ENCODE results near the gene NELL2.

The NELL2 gene

DNA sequence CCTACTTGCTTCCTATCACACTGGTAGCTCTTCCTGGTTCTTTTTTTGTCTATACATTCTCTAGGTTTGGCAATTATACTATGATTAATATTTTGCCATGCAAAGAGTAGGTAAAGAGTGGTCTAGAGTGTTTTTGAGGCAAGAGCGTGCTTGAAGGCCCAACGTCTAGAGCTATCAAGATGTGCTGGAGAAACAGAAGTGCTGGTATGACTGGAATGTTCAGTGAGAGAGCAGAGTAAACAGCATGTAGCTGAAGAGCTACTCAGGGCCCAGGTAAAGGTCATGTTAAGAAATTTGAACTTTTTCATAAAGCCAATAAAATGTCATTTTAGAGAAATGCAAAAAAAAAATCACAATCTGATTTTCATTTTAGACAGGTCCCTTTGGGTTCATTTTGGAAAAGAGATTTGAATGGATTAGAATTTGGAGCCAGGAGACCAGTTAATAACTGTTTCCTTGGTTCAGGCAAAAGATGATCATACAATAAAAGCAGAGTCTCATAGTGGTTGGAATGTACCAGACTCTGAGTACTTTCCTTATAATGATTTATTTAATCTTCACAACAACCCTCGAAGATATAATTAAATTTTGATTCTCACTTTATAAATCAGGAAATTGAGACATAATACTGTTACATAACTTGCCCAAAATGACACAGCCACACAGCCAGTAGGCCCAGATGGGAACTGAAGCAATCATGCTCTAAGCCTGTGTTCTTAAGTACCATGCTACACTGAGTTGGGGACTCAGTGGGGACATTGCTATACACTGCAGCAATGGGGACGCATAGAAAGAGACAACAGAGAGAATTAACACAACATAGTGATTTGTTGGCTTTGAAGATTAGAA is 350.1 kb downstream of the NELL2 start:
- no peak for DNase-seq

DNA sequence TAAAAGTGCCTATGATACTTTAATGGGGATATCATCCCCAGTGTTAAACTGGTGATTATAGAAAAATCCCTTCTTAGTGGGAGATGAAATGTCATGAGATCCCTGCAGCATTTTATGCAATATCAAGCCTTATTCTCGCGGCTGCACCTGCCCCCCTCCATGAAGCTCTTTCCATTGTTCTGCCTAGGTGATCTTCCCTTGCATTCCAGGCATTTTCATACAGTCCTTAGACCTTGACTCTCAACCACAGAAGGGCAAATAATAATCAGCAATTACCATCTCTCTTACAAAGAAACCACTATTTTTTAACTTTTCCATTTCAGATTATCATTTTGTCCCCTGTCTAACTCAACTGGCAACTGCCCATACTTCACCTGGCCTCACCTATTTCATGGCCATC is 352.3 kb downstream of the NELL2 start:
- no peak for DNase-seq

DNA sequence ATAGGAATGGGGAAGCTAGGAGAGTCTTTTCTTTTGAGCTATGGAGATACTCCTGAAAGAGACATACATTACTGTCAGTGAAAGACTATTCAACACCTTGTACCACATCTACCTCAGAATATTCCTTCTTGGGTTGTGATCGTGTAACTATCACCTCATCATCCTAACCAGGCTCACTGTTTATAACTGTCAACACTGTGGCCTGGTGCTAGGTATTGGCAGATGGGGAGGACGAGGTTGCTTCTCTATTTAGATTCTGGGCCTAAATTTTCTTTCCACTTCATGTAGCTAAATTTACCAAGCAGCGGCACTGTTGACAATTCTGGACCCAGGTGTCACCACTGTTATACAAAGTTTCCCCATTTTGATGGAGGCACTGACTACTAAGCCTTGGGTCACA is 354.4 kb downstream of the NELL2 start:
- DNase-seq, result no peak

DNA sequence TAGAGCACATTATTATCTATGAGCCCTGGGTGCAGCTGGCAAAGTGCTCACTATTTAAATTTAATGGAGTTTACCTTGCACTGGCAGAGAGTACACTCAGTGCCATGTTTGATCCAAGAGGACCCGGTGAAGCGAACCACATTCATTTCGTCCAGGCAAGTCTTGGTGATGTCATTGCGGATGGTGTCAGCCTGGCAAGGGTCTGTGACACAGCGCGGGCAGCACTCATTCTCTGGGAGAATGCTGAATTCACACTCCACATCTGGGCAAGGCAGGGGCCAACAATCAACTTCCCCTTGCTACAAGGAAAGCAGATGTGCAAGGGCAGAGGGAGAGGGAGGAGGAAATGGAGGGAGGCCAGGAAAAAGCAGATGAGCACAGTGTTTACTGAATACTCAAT is 356.2 kb downstream of the NELL2 start:
- DNase-seq, result no peak

DNA sequence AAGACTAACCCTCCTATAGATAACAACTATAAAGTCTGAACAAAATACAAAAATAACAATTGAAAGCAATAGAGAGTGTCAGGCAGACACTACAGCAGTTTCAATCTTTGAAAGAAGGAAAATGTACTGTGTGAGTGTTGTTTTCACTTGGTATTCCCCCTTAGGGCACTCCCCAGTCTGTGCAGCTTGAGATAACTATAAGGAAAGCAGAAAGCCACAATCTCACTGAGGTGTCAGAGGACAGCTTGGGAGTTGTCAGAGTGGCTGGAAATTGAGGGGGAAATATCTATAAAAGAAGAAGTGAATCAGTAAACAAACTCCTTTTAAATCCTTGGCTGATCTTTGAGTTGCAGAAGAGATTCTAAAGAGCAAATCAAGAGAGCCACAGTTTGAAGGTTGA is 364.8 kb downstream of the NELL2 start:
- DNase-seq, result no peak

DNA sequence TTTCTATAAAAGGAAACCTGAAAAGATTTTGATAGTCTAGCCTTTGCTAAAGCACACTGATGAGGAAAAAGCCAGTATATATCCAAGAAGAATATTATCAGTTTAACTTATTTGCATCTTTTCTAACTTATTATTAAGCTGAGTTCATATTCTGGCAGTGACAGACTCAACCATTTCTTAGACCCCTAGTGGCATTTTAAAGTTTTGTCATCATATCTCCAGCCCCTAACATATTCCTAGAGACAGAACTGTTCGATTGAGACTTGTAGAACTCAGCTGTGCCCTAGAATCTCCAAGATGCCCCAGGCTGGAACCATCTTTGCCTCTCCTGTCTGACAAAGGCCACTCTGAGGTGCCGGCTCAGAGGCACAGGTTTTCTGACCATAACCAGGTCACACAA is 365.6 kb downstream of the NELL2 start:
- DNase-seq, result no peak

DNA sequence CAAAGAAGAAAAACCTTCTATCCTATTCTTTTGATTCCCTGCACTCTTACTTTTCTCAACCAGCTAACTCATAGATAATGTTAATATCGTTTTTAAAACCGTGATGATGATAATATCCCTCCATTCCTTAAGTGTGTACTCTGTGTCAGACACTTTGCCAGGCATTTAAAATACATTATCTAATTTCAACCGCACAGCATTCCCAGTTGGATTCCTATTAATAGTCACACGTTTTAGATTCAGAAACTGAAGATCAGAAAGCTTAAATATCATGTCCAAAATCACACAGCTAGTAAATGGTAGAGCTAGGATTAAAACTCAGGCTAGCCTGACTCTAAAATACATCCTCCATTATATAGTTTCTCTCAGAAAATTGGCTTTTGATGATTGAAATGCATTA is 366.0 kb downstream of the NELL2 start:
- no peak for DNase-seq

DNA sequence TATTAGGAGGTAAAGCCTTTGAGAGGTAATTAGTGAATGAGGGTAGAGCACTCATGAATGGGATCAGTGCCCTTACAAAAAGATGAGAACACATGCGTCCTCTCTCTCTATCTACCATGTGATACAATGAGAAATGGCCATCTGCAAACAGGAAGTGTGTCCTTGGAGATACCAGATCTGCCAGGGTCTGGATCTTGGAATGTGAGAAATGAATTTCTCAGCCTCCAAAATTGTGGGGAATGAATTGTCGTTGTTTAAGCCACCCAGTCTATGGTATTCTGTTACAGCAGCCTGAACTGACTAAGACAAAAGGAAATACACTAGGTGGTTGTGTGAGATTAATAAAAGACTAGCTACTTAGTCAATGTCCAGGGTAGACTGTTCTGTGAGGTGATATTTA is 366.6 kb downstream of the NELL2 start:
- DNase-seq, result no peak

DNA sequence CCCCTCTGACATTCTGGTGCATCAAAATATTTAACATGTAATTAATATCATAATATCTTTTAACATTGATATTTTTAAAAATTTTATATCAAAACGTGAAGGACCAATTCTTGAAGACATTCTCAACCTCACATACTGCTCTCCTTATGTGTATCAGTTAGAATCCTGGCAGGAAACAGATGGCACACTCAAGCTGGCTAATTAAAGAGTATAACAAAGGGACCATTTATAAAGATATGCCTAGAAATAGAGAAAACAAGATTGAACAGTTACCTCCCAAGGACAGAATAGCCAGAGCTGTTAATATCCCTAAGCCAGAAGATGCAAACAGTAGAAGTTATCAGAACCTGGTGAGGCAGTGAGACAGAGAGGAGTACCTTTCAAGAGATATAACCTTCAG is 368.7 kb downstream of the NELL2 start:
- no peak for DNase-seq

DNA sequence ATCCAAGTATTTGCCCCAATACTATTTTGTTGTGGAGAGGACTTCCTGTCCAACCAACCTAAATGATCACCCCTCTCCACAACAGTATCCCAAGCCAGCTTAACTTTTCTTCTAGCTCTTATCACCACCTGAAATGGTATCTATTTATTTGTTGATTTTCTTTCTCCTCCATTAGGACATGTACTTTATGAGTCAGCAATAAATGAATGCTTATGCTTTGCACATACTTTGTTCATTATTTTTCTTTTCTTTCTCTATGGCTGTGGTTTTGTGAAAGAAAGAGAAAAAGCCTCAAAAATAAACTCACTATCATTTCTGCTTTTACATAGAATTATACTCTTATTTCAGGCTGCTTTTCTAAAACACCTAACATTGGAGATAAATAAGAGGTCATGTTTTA is 371.3 kb downstream of the NELL2 start:
- DNase-seq, result no peak

DNA sequence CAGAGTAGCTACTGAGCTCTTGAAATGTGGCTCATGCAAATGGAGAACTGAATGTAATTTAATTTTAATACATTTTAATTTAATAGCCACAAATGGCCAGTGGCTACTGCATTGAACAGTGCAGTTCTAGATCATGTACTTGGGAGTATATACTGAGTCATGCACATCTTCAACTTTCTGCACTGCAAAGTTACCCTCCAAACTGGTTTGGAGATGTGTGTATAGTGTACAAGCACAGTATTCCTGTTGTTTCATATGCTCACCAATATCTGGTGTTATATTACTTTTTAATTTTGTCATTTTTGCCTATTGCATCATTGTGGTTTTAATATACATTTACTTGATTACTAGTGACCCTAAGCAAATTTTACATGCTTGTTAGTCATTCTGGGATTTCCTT is 372.8 kb downstream of the NELL2 start:
- DNase-seq, result no peak

DNA sequence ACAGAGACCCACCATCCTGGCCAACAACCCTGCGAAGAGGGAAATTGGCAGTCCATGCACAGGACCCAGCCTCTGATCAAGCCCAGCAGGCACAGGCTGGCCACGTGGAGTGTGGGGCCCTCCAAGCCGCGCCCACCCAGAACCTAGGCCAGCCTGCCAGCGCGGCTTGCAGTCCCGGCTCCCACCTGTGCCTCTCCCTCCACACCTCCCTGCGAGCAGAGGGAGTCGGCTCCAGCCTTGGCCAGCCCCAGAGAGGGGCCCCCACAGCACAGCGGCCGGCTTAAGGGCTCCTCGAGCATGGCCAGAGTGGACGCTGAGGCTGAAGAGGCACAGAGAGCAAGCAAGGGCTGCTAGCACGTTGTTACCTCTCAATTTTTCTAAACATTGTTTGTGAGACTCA is 373.4 kb downstream of the NELL2 start:
- no peak for DNase-seq

DNA sequence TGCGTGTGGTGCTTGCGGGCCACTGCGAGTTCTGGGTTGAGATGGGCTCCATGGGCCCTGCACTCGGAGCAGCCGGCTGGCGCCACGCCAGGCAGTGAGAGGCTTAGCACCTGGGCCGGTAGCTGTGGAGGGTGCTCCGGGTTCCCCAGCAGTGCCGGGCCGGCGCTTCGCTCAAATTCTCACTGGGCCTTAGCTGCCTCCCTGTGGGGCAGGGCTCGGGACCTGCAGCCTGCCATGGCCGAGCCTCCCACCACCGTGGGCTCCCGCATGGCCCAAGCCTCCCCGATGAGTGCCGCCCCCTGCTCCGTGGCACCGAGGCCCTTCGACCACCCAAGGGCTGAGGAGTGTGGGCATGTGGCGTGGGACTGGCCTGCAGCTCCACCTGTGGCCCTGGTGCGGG is 375.7 kb downstream of the NELL2 start:
- no peak for DNase-seq

DNA sequence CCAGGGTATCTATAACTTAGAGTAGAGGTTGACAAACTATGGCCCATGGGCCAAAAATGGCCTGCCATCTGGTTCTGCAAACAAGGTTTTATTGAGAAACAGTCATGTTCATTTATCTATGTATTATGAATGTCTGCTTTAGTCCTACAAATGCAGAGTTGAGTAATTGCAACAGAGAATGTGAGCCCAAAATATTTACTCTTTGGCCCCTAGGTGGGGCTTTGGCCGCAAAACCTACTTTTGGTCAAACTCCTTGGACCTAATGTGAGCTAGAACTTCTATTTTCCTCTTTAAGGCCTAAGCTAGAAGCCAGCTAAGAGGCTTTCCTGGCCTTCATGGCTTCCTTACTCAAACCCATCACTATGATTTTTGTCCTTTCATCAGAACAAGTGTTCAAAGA is 379.1 kb downstream of the NELL2 start:
- DNase-seq, result no peak

DNA sequence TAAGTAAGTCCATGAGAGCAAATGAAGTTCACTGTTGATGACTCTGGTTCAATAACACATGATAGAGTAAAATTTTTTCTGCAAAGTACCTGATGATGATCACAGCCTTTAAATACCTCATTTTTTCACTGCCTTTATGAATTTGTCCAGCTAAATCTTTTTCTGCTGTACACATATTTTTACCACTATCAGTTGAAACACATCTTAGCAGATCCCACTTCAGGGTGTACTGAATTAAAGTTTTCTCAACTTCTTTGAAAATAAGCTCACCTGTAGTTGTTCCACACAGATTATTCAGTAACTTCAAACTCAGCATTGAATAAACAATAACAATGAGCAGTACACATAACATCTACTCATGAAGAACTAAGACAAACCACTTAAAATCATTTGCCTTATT is 385.9 kb downstream of the NELL2 start:
- DNase-seq, result no peak

DNA sequence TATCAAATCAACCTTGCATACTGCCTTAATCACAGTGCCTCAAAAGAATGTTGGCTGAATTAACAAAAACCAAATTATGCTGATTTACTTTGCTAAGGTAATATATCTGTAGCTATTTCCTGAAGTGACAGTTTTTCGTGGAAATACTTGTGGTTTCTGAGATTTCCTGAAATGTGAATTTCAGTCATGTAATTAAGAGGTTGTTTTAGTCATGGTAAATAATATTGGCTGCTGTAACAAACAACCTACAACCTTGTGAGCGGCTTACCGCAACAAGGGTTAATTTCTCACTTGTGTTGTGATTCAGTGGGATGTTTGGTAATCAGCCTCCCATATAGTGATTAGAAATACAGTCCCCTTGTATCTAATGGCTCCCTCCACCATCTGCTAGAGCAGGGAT is 387.9 kb downstream of the NELL2 start:
- DNase-seq, result no peak

DNA sequence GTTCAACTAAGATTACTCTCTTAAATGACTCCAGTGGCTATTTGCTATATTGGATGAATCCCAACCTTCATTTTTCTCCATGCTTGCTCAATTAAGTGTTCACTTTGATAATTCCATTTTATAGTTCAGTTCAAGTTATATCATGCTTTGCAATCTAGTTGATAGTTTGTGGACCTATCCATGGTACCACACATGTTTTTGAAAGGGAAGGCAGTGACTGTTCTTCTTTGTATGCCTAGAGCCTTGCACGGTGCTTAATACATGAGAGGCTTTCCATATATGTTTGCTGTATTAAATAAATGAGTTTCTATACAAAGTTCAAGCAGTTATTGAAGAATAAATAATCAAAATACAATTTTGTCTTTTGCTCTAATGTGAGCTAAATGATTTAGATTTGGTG is 391.3 kb downstream of the NELL2 start:
- DNase-seq, result no peak

DNA sequence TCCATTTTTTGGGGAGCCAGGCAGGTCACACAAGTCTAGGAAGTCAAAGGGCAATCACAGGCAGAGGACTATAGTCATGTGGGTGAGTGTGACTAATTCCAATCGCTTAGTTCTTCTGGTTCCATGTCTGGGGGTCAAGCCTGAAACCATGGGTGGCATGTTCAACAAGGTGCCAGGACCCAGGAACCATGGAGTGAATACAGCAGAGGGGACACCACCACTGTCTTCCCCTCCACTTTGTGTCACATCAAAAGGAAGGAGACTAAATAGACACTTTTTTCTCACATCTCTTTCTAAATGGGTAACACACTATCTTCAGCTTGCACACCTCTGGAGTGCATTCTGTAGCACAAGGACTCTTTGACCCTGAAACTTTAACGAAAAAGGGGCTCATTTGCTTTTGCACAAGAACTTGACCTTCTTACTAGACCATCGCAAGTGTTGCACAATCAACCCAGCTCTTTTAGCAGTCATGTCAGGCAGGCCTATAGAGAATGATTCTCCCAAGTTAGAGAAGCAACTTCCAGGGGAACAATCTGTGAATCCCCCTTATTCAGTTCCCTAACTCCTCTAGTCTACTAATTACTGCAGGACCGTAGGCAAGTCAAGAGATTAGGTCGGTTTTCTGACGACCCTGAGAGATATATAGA is 398.7 kb downstream of the NELL2 start:
- no peak for DNase-seq

DNA sequence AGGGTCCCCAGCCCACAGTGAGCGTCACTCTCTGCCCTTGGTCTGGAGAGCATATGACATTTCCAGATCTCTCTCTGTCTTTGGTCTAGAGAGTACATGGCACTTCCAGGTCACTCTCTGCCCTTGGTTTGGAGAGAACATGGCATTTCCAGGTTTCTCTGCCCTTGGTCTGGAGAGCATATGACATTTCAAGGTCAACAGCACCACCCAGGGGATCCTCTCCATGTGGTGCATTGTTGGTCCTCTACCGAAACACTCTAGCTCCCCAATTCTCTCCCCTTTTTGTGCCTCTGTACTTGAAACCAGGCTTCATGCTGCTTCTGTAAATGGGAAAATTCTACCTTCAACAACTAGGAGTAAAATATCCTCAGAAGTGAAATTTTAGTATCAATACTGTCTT is 399.4 kb downstream of the NELL2 start:
- DNase-seq, result no peak

DNA sequence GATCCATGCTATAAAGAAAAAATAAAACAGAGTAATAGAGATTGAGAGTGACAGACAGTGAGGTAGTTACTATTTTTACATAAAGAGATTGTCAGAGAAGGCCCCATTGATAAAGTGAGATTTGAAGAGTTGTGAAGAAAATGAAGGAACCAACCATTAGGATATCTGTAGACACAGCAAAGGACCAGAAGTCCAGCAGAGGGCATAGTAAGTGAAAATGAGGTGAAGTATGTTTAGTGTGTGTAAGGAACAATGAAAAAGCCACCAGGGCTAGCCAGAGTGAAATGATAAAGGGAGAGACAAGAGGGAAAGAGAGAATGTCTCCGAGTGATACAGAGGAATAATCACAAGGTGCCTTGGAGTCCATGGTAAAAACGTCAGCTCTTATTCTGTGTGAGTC is 411.0 kb downstream of the NELL2 start:
- DNase-seq, result no peak

DNA sequence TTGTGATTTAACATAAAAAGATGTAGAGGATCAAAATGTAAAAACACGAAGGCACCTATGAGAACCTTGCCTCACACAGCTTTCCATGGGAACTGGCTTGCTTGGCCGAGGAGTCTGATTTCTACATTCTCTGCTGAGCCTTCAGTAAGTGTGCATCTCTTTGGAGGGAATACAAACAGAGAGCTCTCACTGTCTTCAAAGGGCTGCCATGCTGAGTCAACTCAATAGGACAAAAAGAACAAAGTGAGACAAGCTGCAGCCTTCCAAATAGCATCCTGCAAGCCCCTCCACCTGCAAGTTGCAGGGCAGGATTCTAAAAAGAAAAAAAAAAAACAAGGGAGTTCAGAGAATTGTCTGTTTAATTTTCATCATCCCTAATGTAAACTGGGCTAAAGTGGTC is 411.9 kb downstream of the NELL2 start:
- no peak for DNase-seq

DNA sequence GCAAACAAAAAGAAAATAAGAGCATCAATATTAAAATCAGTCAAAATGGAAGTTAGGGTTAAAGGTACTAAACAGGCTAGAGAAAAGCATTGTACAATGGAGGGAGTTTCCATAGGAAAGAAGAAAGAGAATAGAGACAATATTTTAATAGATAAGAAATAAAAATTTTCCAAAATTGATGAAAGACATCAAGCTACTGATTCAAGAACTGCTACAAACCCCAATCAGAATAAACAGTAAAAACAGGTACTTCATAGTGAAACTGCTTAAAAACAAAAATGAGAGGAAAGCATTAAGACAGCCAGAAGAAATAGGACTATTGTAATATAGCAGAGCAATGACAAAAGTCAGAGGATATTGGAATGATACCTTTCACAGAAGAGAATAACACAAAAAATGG is 413.4 kb downstream of the NELL2 start:
- DNase-seq, result no peak

DNA sequence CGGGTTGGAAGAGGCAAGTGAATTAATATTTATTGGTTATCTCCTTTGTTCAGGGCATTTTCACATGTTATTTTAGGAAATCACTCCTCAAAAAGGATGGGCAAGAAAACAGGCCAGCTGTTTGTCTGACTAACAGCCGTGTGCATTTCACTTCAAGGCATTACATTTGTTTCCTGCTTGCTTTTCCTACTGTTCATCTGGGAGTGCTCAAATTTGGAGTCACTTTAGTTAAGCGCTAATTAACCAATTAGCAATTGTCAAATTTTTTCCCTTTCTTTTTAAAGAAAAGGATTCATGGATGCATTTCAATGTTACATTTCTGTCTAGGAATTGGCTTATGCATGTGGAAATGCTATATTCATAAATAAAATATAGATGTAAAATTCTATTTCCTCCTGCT is 415.9 kb downstream of the NELL2 start:
- DNase-seq, result no peak

DNA sequence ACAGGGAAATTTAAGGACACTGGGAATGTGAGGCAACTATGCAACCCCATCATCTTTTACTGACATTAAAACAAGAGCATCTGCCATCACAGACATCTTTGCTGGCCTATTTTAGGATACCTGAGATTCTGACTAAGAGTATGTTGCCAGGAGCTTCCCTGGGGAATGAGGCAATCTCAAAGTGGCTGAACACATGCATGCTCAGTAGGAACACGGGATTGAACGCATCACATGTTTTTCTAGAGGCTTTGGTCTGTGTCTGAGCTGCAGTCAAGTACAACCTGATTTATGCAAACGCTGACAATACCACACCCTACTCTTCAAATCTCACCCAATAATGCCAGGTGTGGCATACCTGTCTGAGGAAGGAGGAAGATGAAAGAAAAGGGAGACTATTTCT is 416.5 kb downstream of the NELL2 start:
- DNase-seq, result no peak
